ENCODE measurements around the gene FKBP15. TPM values are rescaled to one million over a fixed set of nuclear protein-coding genes. Genes with fewer than 3 reads are reported as not detected.
A peak's percentile ranks its signal among the peaks of the same experiment; 100 is the strongest.

The FKBP15 gene
- total and polyA plus RNA-seq, 2 of the 13 experiments (the other 11 are each of a cell fraction or from before 2014, with no cell fraction given) = 12.3 to 18.6 TPM

GRCh38 chr9:113221003-113221799, at the start of gene FKBP15, which contains the start of gene SLC31A1 (continued):
- TF ChIP-seq ATRX (CRISPR knock-in tag; IDR thresholded peaks at IDR 0.05; ENCODE audit: borderline replicate concordance) (no peak), RXRA (CRISPR knock-in tag; IDR thresholded peaks at IDR 0.05) (peak; percentile 37; the same call in 1 of the 2 replicates), EZH2 (conservative IDR thresholded peaks at IDR 0.05; ENCODE audit: low read depth, low read length) (no peak), JUN (CRISPR knock-in tag; IDR thresholded peaks at IDR 0.05) (peak; percentile 80), SMAD3 (CRISPR knock-in tag; IDR thresholded peaks at IDR 0.05) (peak; percentile 51; the same call in 1 of the 2 replicates), ZNF354B (CRISPR knock-in tag; IDR thresholded peaks at IDR 0.05) (no peak), ZNF503 (CRISPR knock-in tag; IDR thresholded peaks at IDR 0.05) (no peak), ZMYM3 (CRISPR knock-in tag; IDR thresholded peaks at IDR 0.05) (no peak), STAT5B (CRISPR knock-in tag; IDR thresholded peaks at IDR 0.05) (no peak), RBM39 (IDR thresholded peaks at IDR 0.05; ENCODE audit: low read depth, low read length, poor library complexity, severe bottlenecking) (peak; percentile 58), NCOR1 (IDR thresholded peaks at IDR 0.05; ENCODE audit: borderline replicate concordance, low read length) (peak; percentile 56; the same call in 1 of the 2 replicates), AGO2 (optimal IDR thresholded peaks at IDR 0.05; ENCODE audit: low read depth, low read length) (no peak), JUND (CRISPR knock-in tag; IDR thresholded peaks at IDR 0.05) (no peak), ERF (CRISPR knock-in tag; IDR thresholded peaks at IDR 0.05) (peak; percentile 29; the same call in 1 of the 2 replicates), ZNF761 (CRISPR knock-in tag; conservative IDR thresholded peaks at IDR 0.05) (peak; percentile 39; the same call in 1 of the 2 replicates)
- TF ChIP-seq, protein P1, sequence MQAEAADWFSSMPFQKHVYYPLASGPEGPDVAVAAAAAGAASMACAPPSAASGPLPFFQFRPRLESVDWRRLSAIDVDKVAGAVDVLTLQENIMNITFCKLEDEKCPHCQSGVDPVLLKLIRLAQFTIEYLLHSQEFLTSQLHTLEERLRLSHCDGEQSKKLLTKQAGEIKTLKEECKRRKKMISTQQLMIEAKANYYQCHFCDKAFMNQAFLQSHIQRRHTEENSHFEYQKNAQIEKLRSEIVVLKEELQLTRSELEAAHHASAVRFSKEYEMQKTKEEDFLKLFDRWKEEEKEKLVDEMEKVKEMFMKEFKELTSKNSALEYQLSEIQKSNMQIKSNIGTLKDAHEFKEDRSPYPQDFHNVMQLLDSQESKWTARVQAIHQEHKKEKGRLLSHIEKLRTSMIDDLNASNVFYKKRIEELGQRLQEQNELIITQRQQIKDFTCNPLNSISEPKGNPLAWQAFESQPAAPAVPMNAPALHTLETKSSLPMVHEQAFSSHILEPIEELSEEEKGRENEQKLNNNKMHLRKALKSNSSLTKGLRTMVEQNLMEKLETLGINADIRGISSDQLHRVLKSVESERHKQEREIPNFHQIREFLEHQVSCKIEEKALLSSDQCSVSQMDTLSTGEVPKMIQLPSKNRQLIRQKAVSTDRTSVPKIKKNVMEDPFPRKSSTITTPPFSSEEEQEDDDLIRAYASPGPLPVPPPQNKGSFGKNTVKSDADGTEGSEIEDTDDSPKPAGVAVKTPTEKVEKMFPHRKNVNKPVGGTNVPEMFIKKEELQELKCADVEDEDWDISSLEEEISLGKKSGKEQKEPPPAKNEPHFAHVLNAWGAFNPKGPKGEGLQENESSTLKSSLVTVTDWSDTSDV (CRISPR knock-in tag; IDR thresholded peaks at IDR 0.05) = peak; percentile 69; the same call in 1 of the 2 replicates
- TF ChIP-seq, protein P2, sequence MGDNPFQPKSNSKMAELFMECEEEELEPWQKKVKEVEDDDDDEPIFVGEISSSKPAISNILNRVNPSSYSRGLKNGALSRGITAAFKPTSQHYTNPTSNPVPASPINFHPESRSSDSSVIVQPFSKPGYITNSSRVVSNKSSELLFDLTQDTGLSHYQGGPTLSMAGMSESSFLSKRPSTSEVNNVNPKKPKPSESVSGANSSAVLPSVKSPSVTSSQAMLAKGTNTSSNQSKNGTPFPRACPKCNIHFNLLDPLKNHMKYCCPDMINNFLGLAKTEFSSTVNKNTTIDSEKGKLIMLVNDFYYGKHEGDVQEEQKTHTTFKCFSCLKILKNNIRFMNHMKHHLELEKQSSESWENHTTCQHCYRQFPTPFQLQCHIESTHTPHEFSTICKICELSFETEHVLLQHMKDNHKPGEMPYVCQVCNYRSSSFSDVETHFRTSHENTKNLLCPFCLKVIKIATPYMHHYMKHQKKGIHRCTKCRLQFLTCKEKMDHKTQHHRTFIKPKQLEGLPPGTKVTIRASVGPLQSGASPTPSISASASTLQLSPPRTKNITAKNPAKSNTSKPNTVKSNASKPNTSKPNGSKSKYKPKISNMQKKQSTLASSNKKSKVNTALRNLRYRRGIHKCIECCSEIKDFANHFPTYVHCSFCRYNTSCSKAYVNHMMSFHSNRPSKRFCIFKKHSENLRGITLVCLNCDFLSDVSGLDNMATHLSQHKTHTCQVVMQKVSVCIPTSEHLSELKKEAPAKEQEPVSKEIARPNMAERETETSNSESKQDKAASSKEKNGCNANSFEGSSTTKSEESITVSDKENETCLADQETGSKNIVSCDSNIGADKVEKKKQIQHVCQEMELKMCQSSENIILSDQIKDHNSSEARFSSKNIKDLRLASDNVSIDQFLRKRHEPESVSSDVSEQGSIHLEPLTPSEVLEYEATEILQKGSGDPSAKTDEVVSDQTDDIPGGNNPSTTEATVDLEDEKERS (CRISPR knock-in tag; IDR thresholded peaks at IDR 0.05) = no peak
- TF ChIP-seq, protein P3, sequence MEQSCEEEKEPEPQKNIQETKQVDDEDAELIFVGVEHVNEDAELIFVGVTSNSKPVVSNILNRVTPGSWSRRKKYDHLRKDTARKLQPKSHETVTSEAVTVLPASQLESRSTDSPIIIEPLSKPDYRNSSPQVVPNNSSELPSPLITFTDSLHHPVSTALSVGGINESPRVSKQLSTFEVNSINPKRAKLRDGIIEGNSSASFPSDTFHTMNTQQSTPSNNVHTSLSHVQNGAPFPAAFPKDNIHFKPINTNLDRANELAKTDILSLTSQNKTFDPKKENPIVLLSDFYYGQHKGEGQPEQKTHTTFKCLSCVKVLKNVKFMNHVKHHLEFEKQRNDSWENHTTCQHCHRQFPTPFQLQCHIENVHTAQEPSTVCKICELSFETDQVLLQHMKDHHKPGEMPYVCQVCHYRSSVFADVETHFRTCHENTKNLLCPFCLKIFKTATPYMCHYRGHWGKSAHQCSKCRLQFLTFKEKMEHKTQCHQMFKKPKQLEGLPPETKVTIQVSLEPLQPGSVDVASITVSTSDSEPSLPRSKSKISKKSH (CRISPR knock-in tag; IDR thresholded peaks at IDR 0.05; ENCODE audit: borderline replicate concordance) = no peak; the same call in 1 of the 2 replicates

Measured in HepG2 (cell line).